ENCODE data around the gene CPLX4.

The CPLX4 gene

GRCh38 chr18:59266459-59266858, 52.0 kb downstream of the CPLX4 start:
- TF ChIP-seq CTCF (IDR thresholded peaks at IDR 0.05; ENCODE audit: low read length) (no peak), EZH2 (IDR thresholded peaks at IDR 0.05; ENCODE audit: borderline replicate concordance, low read length) (no peak)
- H4K20me1 ChIP-seq (ENCODE audit: insufficient read depth, low read length): no peaks in the 10 kb centered on the region
- H3K79me2 ChIP-seq (ENCODE audit: insufficient read depth, low read length): no peaks in the 10 kb centered on the region
- H3K36me3 ChIP-seq (ENCODE audit: insufficient read depth, low read length): no peaks in the 10 kb centered on the region
- no peak overlapping the region for H3K9ac ChIP-seq (ENCODE audit: low read length)
- H3K9me3 ChIP-seq (ENCODE audit: low read length): no peaks in the 10 kb centered on the region
- H3K27me3 ChIP-seq (ENCODE audit: insufficient read depth, low read length): 0 out of 2 replicates have a peak, but pooled peaks cover 3% of the 10 kb centered on the region
- H2AFZ ChIP-seq (ENCODE audit: low read length): no peak overlapping the region
- H3K27ac ChIP-seq (ENCODE audit: low read depth, low read length, poor library complexity, severe bottlenecking): no peak overlapping the region
- no peaks in the 10 kb centered on the region for H3K9me2 ChIP-seq (ENCODE audit: low read depth, low read length)
- H3K4me3 ChIP-seq (ENCODE audit: low read depth, low read length, poor library complexity, severe bottlenecking): no peak overlapping the region
- no peak overlapping the region for H3K4me2 ChIP-seq (ENCODE audit: low read length)
- peaks cover 6% of the 10 kb centered on the region for H3K4me1 ChIP-seq (ENCODE audit: insufficient read depth, low read length, severe bottlenecking)
- H3F3A ChIP-seq (ENCODE audit: insufficient read depth, low read length): no peaks in the 10 kb centered on the region

GRCh38 chr18:59265974-59266369, 52.5 kb downstream of the CPLX4 start:
- Histone ChIP-seq H2AFZ (ENCODE audit: low read length) (no peak overlapping the region), H3K4me3 (ENCODE audit: low read depth, low read length, poor library complexity, severe bottlenecking) (no peak overlapping the region), H3F3A (ENCODE audit: insufficient read depth, low read length) (no peaks in the 10 kb centered on the region), H3K9me2 (ENCODE audit: low read depth, low read length) (no peaks in the 10 kb centered on the region), H3K4me1 (ENCODE audit: insufficient read depth, low read length, severe bottlenecking) (peaks cover 6% of the 10 kb centered on the region), H3K9ac (ENCODE audit: low read length) (no peak overlapping the region), H3K4me2 (ENCODE audit: low read length) (peak overlapping the region; percentile 30), H4K20me1 (ENCODE audit: insufficient read depth, low read length) (no peaks in the 10 kb centered on the region), H3K27me3 (ENCODE audit: insufficient read depth, low read length) (0 out of 2 replicates have a peak, but pooled peaks cover 3% of the 10 kb centered on the region), H3K79me2 (ENCODE audit: insufficient read depth, low read length) (no peaks in the 10 kb centered on the region), H3K27ac (ENCODE audit: low read depth, low read length, poor library complexity, severe bottlenecking) (no peak overlapping the region), H3K9me3 (ENCODE audit: low read length) (no peaks in the 10 kb centered on the region), H3K36me3 (ENCODE audit: insufficient read depth, low read length) (no peaks in the 10 kb centered on the region)
- TF ChIP-seq CTCF (IDR thresholded peaks at IDR 0.05; ENCODE audit: low read length): no peak
- TF ChIP-seq EZH2 (IDR thresholded peaks at IDR 0.05; ENCODE audit: borderline replicate concordance, low read length): no peak

GRCh38 chr18:59265246-59265973, 53.0 kb downstream of the CPLX4 start:
- TF ChIP-seq CTCF (IDR thresholded peaks at IDR 0.05; ENCODE audit: low read length): no peak
- TF ChIP-seq EZH2 (IDR thresholded peaks at IDR 0.05; ENCODE audit: borderline replicate concordance, low read length): no peak
- Histone ChIP-seq H4K20me1 (ENCODE audit: insufficient read depth, low read length) (no peaks in the 10 kb centered on the region), H3K27me3 (ENCODE audit: insufficient read depth, low read length) (0 out of 2 replicates have a peak, but pooled peaks cover 3% of the 10 kb centered on the region), H3K27ac (ENCODE audit: low read depth, low read length, poor library complexity, severe bottlenecking) (no peak overlapping the region), H3K9ac (ENCODE audit: low read length) (no peak overlapping the region), H3K9me2 (ENCODE audit: low read depth, low read length) (no peaks in the 10 kb centered on the region), H2AFZ (ENCODE audit: low read length) (no peak overlapping the region), H3K36me3 (ENCODE audit: insufficient read depth, low read length) (no peaks in the 10 kb centered on the region), H3K4me2 (ENCODE audit: low read length) (peak overlapping the region; percentile 30), H3K4me1 (ENCODE audit: insufficient read depth, low read length, severe bottlenecking) (peaks cover 6% of the 10 kb centered on the region), H3K9me3 (ENCODE audit: low read length) (no peaks in the 10 kb centered on the region), H3K79me2 (ENCODE audit: insufficient read depth, low read length) (no peaks in the 10 kb centered on the region), H3F3A (ENCODE audit: insufficient read depth, low read length) (no peaks in the 10 kb centered on the region), H3K4me3 (ENCODE audit: low read depth, low read length, poor library complexity, severe bottlenecking) (peak overlapping the region; percentile 49)
